Activated CD4-positive, alpha-beta memory T cell treated with anti-CD3 and anti-CD28 coated beads, Interleukin-2, amount 10 ng/mL, durations not matched to agents 7 days and 5 days (primary cell): ENCODE data around the gene MLLT1. TPM values are rescaled to one million over a fixed set of nuclear protein-coding genes. Genes with fewer than 3 reads are reported as not detected.
A peak's percentile ranks its signal among the peaks of the same experiment; 100 is the strongest.

Experiments
- CTCF ChIA-PET: fragments of 350-600 bp; sonication (Branson Sonifier 250); formaldehyde crosslinking; loops from one replicate; lab custom pipeline; 2021; ENCODE audit warnings: antibody characterized with exemption, inconsistent platforms; lab: Charles Lee
- POLR2A ChIA-PET: fragments of 350-600 bp; sonication (Branson Sonifier 250); formaldehyde crosslinking; loops from one replicate; lab custom pipeline; 2021; ENCODE audit warnings: antibody characterized with exemption; lab: Charles Lee
- DNase-seq: peaks from one replicate; pipeline ENCODE4 v3.0.0-alpha.2; 2020
- H3K27ac Mint-ChIP-seq: one replicate; pipeline ENCODE4 v1.8.0; 2021; ENCODE audit warnings: mild to moderate bottlenecking, mixed read lengths
- H3K27me3 Mint-ChIP-seq: one replicate; pipeline ENCODE4 v1.8.0; 2021; ENCODE audit warnings: mixed read lengths
- H3K36me3 Mint-ChIP-seq: one replicate; pipeline ENCODE4 v1.8.0; 2021; ENCODE audit warnings: low read depth, mixed read lengths
- H3K4me1 Mint-ChIP-seq: one replicate; pipeline ENCODE4 v1.8.0; 2021; ENCODE audit warnings: mixed read lengths
- H3K4me3 Mint-ChIP-seq: one replicate; pipeline ENCODE4 v1.8.0; 2021; ENCODE audit warnings: mild to moderate bottlenecking, mixed read lengths
- H3K9me3 Mint-ChIP-seq: one replicate; pipeline ENCODE4 v1.8.0; 2021; ENCODE audit warnings: mixed read lengths
- total RNA-seq, 2 experiments: library from RNA; stranded (reverse); gene quantifications; one replicate each; pipeline ENCODE4 v1.2.3, GENCODE V29; 2021

The MLLT1 gene
- total RNA-seq, 2 experiments from 2014 or later = 35.6 to 37.2 TPM

DNA sequence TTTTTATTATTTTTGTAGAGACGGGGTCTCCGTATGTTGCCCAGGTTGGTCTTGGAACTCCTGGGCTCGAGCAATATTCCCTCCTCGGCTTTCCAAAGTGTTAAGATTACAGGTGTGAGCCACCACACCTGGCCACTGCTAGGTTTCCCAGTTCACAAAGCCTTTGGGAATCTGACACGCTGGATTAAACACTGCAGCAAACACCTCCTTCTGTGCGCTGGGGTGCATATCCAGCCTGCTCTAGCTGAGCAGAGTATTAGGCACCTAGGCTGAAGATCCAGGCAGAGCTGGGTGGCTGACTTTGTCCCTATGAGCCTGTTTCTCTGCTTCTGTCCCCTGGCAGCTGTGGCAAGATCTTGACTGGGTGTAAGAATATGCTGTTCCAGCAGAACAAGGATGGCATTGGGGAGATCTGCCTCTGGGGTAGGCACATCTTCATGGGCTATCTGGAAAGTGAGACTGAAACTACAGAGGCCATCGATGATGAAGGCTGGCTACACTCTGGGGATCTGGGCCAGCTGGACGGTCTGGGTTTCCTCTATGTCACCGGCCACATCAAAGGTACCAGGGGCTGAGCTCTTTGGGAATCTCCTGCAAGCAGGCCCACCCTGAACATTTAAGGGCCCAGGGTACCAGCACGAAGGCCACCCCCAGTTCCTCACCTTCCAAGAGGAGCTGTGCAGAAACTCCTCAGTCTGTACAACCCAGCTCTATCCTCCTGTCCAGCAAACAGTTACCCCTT lies 94.5 kb downstream of the MLLT1 start:
- Mint-ChIP-seq H3K4me1 (peaks cover 9% of the 10 kb centered on the region), H3K27me3 (peaks cover 23% of the 10 kb centered on the region), H3K4me3 (no peak overlapping the region), H3K27ac (no peak overlapping the region), H3K36me3 (no peaks in the 10 kb centered on the region), H3K9me3 (peaks cover 8% of the 10 kb centered on the region)
- POLR2A ChIA-PET = no interaction called here
- CTCF ChIA-PET = interaction anchor here (1.2 kb wide), 1 partner anchor 33 kb away, joined by 3 read pairs; no protein-coding TSS in a partner anchor
- no peak for DNase-seq

- Mint-ChIP-seq H3K9me3 (no peaks in the 10 kb centered on the region), H3K27ac (no peak overlapping the region), H3K27me3 (peaks cover 35% of the 10 kb centered on the region), H3K4me3 (no peak overlapping the region), H3K36me3 (no peaks in the 10 kb centered on the region), H3K4me1 (peaks cover 12% of the 10 kb centered on the region)
- DNase-seq = no peak
- CTCF ChIA-PET = no interaction called here
- POLR2A ChIA-PET = no interaction called here
Observed at GRCh38 chr19:6181119-6181518, 98.7 kb downstream of the MLLT1 start.

GRCh38 chr19:6173190-6173589 lies 106.6 kb downstream of the MLLT1 start:
- Mint-ChIP-seq H3K9me3 (no peaks in the 10 kb centered on the region), H3K36me3 (no peaks in the 10 kb centered on the region), H3K27me3 (peaks cover 35% of the 10 kb centered on the region), H3K27ac (no peak overlapping the region), H3K4me1 (no peaks in the 10 kb centered on the region), H3K4me3 (no peak overlapping the region)
- ChIA-PET POLR2A (no interaction called here), CTCF (no interaction called here)
- DNase-seq = no peak

- no peaks in the 10 kb centered on the region for H3K4me1 Mint-ChIP-seq
- DNase-seq = no peak
- H3K36me3 Mint-ChIP-seq = no peaks in the 10 kb centered on the region
- H3K27ac Mint-ChIP-seq = no peak overlapping the region
- no peaks in the 10 kb centered on the region for H3K9me3 Mint-ChIP-seq
- POLR2A ChIA-PET = no interaction called here
- CTCF ChIA-PET = no interaction called here
- peaks cover 34% of the 10 kb centered on the region for H3K27me3 Mint-ChIP-seq
- no peak overlapping the region for H3K4me3 Mint-ChIP-seq
Observed at GRCh38 chr19:6172074-6172863, 107.5 kb downstream of the MLLT1 start.

- POLR2A ChIA-PET = no interaction called here
- CTCF ChIA-PET = interaction anchor here (0.7 kb wide), 1 partner anchor 11 kb away, joined by 3 read pairs; no protein-coding TSS in a partner anchor
- Mint-ChIP-seq H3K36me3 (no peaks in the 10 kb centered on the region), H3K4me3 (no peak overlapping the region), H3K4me1 (peaks cover 1% of the 10 kb centered on the region), H3K27me3 (peaks cover 21% of the 10 kb centered on the region), H3K27ac (no peak overlapping the region), H3K9me3 (no peaks in the 10 kb centered on the region)
- no peak for DNase-seq
Observed at GRCh38 chr19:6167115-6167514, 112.7 kb downstream of the MLLT1 start.

DNA sequence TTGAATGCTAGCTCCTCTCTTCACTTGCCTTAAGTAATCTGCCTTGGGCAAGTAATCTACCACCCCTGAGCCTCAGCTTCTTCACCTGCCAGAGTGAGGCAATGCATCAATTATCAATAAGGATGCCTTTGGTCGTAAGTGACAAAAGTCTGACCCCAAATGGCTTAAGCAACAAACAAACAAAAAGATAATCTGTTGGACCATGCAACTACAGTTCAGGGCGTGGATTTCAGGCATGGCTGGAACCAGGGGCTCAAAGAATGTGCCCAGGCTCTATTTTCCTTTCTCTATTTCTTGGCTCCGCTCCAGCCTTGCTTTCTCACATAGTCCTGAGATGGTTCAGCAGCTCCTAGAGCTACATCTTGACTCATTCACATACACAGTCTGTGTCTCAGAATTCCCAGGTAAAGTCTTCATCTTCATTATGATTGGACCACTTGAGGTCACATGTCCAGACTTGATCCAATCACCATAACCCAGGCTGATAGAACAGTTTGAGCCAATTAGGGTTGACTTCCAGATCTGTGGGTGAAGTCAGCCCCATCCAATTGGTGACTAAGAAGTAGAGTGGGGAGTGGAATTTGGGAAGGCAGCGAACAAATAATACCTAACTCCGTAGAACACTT lies 114.8 kb downstream of the MLLT1 start:
- no peak for DNase-seq
- no peaks in the 10 kb centered on the region for H3K36me3 Mint-ChIP-seq
- peaks cover 13% of the 10 kb centered on the region for H3K4me1 Mint-ChIP-seq
- H3K4me3 Mint-ChIP-seq = no peak overlapping the region
- peaks cover 8% of the 10 kb centered on the region for H3K9me3 Mint-ChIP-seq
- ChIA-PET CTCF (interaction anchor here (0.6 to 1.0 kb wide), 4 partner anchors 36 to 133 kb away, joined by 3 to 4 read pairs (median 3); no protein-coding TSS in a partner anchor), POLR2A (no interaction called here)
- H3K27me3 Mint-ChIP-seq = peaks cover 6% of the 10 kb centered on the region
- no peak overlapping the region for H3K27ac Mint-ChIP-seq

- peak; percentile 77 for DNase-seq
- peak overlapping the region; percentile 61 for H3K27ac Mint-ChIP-seq
- ChIA-PET POLR2A (no interaction called here), CTCF (interaction anchor here (0.7 kb wide), 1 partner anchor 21 kb away, joined by 3 read pairs; no protein-coding TSS in a partner anchor)
- H3K36me3 Mint-ChIP-seq = no peaks in the 10 kb centered on the region
- H3K9me3 Mint-ChIP-seq = peaks cover 8% of the 10 kb centered on the region
- peaks cover 5% of the 10 kb centered on the region for H3K27me3 Mint-ChIP-seq
- peaks cover 13% of the 10 kb centered on the region for H3K4me1 Mint-ChIP-seq
- H3K4me3 Mint-ChIP-seq = no peak overlapping the region
Observed at GRCh38 chr19:6161271-6161850, 118.4 kb downstream of the MLLT1 start.

Other genes with a start within 250 kb of the MLLT1 start
- 10 to 100 TPM in 1 of 2 experiments, 1 to 10 TPM in 1; 9.0 to 10.4 TPM for gene RFX2, start 169.5 kb downstream of the MLLT1 start, total RNA-seq
- under 1 TPM in 1 of 2 experiments, not detected in 1; 0.33 TPM for gene ACSBG2, start 144.3 kb downstream of the MLLT1 start, total RNA-seq
- gene ACER1, start 53.6 kb upstream of the MLLT1 start, total RNA-seq = under 1 TPM; 0.15 to 0.30 TPM
- gene CLPP, start 81.6 kb upstream of the MLLT1 start, total RNA-seq = 100 to 1,000 TPM; 136 to 147 TPM
- gene ALKBH7, start 92.8 kb upstream of the MLLT1 start, total RNA-seq = 10 to 100 TPM; 52.0 to 52.5 TPM
- gene PSPN, start 96.0 kb upstream of the MLLT1 start, total RNA-seq = 1 to 10 TPM; 2.3 to 2.7 TPM
- gene GTF2F1, start 113.2 kb upstream of the MLLT1 start, total RNA-seq = 10 to 100 TPM; 75.5 to 79.8 TPM
- 100 to 1,000 TPM; 246 to 250 TPM for gene KHSRP, start 144.8 kb upstream of the MLLT1 start, total RNA-seq
- not detected for gene SLC25A41, start 153.8 kb upstream of the MLLT1 start, total RNA-seq
- gene SLC25A23, start 179.8 kb upstream of the MLLT1 start, total RNA-seq = 10 to 100 TPM; 30.0 to 35.7 TPM
- gene CRB3, start 184.3 kb upstream of the MLLT1 start, total RNA-seq = under 1 TPM; 0.63 to 0.93 TPM
- 100 to 1,000 TPM in 1 of 2 experiments, 10 to 100 TPM in 1; 97.2 to 101 TPM for gene DENND1C, start 201.8 kb upstream of the MLLT1 start, total RNA-seq
- 1 to 10 TPM; 2.5 to 3.0 TPM for gene TUBB4A, start 222.3 kb upstream of the MLLT1 start, total RNA-seq